ENCODE measurements around the gene PARP4. TPM values are rescaled to one million over a fixed set of nuclear protein-coding genes. Genes with fewer than 3 reads are reported as not detected.
A peak's percentile ranks its signal among the peaks of the same experiment; 100 is the strongest.
"Not testable (repeated sequence)": the region's sequence is repeated elsewhere in the genome, so short reads cannot be mapped to it uniquely, and the experiment has no call there.

Gene PARP4
- total RNA-seq, 1 donor from 2014 or later: 70.3 TPM

DNA sequence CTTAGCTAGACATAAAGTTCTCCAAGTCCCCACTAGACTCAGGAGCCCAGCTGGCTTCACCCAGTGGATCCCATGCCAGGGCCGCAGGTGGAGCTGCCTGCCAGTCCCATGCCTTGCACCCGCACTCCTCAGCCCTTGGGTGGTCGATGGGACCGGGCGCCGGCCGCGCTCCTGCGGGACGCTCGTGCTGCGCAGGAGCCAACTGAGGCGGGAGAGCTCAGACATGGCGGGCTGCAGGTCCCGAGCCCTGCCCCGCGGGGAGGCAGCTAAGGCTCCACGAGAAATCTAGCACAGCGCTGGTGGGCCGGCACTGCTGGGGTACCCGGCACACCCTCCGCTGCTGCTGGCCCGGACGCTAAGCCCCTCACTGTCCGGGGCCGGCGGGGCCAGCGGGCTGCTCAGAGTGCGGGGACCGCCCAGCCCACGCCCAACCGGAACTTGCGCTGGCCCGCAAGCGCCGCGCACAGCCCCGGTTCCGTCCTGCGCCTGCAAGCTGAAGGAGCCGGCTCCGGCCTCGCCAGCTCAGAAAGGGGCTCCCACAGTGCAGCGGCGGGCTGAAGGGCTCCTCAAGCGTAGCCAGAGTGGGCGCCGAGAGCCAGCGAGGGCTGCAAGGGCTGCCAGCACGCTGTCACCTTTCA, 5.8 kb downstream of the PARP4 start:
- Histone ChIP-seq H3K9me3 (no peaks in the 10 kb centered on the region), H3K36me3 (peaks cover 14% of the 10 kb centered on the region), H3K27ac (no peak overlapping the region), H3K4me3 (no peak overlapping the region), H3K27me3 (no peaks in the 10 kb centered on the region), H3K4me1 (peaks cover 4% of the 10 kb centered on the region)
- no peak for ATAC-seq
- DNase-seq: no peak
- intact Hi-C loops (cut with DNase I): no loop called here
- TF ChIP-seq, protein P1, sequence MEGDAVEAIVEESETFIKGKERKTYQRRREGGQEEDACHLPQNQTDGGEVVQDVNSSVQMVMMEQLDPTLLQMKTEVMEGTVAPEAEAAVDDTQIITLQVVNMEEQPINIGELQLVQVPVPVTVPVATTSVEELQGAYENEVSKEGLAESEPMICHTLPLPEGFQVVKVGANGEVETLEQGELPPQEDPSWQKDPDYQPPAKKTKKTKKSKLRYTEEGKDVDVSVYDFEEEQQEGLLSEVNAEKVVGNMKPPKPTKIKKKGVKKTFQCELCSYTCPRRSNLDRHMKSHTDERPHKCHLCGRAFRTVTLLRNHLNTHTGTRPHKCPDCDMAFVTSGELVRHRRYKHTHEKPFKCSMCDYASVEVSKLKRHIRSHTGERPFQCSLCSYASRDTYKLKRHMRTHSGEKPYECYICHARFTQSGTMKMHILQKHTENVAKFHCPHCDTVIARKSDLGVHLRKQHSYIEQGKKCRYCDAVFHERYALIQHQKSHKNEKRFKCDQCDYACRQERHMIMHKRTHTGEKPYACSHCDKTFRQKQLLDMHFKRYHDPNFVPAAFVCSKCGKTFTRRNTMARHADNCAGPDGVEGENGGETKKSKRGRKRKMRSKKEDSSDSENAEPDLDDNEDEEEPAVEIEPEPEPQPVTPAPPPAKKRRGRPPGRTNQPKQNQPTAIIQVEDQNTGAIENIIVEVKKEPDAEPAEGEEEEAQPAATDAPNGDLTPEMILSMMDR (IDR thresholded peaks at IDR 0.05): no peak

DNA sequence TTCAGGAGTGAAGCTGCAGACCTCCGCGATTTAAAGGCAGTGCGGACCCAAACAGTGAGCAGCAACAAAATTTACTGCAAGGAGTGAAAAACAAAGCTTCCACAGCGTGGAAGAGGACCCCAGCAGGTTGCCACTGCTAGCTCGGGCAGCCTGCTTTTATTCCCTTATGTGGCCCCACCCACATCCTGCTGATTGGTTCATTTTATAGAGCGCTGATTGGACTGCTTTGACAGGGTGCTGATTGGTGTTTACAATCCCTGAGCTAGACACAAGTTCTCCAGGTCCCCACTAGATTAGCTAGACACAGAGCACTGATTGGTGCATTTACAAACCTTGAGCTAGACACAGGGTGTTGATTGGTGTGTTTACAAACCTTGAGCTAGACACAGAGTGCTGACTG, 6.3 kb downstream of the PARP4 start:
- H3K4me1 ChIP-seq; intact Hi-C loops (cut with DNase I); H3K9me3 ChIP-seq; H3K4me3 ChIP-seq; ATAC-seq; DNase-seq; H3K27me3 ChIP-seq; H3K27ac ChIP-seq: not testable (repeated sequence)
- H3K36me3 ChIP-seq: peaks cover 17% of the 10 kb centered on the region

DNA sequence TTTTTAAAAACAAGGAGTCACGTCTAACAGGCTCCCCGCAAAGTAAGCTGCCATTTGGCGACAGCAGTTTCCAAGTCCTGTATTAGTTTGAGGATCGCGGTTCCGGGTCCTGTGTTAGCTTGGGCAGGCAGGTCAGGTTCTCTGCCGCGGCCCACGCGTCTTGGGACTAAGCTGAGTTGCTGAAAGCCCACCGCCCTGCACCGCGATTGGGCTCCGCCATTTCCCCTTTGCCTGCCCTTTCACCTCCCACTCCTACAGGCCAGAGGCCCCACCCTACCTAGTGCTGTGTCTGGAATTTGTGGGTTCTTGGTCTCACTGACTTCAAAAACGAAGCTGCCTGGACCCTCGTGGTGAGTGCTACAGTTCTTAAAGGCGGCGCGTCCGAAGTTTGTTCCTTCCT, 6.8 kb downstream of the PARP4 start:
- Histone ChIP-seq H3K36me3 (peaks cover 22% of the 10 kb centered on the region), H3K4me1 (peaks cover 4% of the 10 kb centered on the region), H3K9me3 (no peaks in the 10 kb centered on the region), H3K27ac (peak overlapping the region; percentile 42), H3K27me3 (no peaks in the 10 kb centered on the region), H3K4me3 (no peak overlapping the region)
- DNase-seq (no peak), ATAC-seq (peak; percentile 42)
- TF ChIP-seq, protein P1 (IDR thresholded peaks at IDR 0.05): no peak
- intact Hi-C loops (cut with DNase I): no loop called here

DNA sequence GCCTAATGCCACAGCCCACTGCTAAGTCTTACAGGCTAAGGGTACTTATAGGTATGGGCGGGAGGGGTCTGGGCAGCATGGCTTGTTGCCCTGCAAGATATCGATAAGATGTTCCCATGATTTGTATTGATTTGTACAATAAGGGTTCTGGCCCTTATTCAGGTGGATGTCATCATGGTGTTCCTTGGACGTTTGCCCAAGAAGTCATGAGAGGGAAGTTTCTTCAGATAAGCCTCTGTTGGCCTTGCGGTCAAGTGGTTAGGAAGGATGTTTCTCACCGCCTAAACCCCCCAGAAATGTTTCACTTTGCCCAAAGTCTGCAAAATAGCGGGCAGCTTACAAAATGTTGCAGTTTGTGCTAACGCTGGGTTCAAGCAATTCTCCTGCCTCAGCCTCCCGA, 7.3 kb downstream of the PARP4 start:
- peak; percentile 59 for ATAC-seq
- Histone ChIP-seq H3K27me3 (no peaks in the 10 kb centered on the region), H3K4me3 (no peak overlapping the region), H3K4me1 (peaks cover 4% of the 10 kb centered on the region), H3K9me3 (no peaks in the 10 kb centered on the region), H3K36me3 (peaks cover 27% of the 10 kb centered on the region), H3K27ac (peak overlapping the region; percentile 42)
- intact Hi-C loops (cut with DNase I): no loop called here
- TF ChIP-seq, protein P1 (IDR thresholded peaks at IDR 0.05): no peak
- no peak for DNase-seq

DNA sequence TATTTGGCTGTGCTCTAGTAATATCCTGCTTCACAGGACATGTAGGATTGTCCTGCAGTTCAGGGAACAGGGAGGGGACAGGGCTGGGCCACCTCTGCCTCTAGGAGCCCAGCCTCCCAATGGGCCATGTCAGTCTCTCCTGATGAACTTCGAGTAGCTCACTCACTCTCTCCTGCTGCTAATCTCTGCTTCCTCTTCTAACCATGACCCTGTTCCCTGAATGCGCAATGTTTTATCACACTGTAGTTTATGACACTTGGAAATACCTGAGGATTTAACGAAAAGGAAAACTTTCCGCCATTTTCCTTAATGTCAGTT, 9.2 kb downstream of the PARP4 start:
- Histone ChIP-seq H3K36me3 (peaks cover 41% of the 10 kb centered on the region), H3K27ac (no peak overlapping the region), H3K4me3 (no peak overlapping the region), H3K27me3 (no peaks in the 10 kb centered on the region), H3K4me1 (peaks cover 3% of the 10 kb centered on the region), H3K9me3 (no peaks in the 10 kb centered on the region)
- no peak for DNase-seq
- TF ChIP-seq, protein P1 (IDR thresholded peaks at IDR 0.05): no peak
- intact Hi-C loops (cut with DNase I): no loop called here
- ATAC-seq: peak; percentile 51

DNA sequence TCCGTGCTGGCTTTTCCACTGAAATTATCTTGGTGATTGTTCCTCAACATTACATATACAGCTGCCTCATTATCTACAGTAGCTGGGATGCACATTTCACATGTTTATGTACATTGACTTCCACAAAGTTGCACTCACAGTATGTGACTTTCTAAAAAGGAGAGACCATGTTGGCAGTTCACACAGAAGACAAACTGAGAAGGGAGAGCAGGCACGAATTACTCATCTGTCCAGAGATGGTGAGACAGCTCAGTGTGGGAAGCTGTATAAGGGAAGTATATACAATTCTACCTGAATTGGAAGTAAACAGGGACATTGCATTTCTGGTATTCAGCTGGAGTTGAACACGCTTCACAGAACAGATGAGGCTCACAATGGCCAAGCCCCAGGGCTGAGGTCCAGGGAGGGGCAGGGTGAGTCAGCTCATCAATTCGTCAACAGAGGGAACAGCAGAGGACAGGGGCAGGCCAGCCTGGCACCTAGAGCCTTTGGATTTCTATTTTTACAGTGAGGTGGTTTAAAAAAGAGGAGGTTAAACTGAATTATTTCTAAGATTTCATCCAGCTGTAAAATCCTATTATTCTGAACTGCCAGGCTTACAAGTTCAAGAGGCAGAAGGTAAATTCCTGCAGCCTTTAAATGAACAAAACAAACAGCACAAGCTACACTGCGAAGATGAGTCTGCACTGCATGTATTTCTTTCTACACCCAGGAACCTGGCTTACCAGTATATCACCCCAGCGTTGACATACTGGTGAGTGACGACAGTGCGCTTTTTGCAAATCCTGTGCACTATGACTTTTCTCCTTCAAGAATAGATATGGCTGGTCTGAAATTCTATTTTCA, 9.8 kb downstream of the PARP4 start:
- DNase-seq (no peak), ATAC-seq (peak; percentile 59)
- Histone ChIP-seq H3K27me3 (no peaks in the 10 kb centered on the region), H3K27ac (no peak overlapping the region), H3K36me3 (peaks cover 41% of the 10 kb centered on the region), H3K4me3 (no peak overlapping the region), H3K9me3 (no peaks in the 10 kb centered on the region), H3K4me1 (no peaks in the 10 kb centered on the region)
- TF ChIP-seq, protein P1 (IDR thresholded peaks at IDR 0.05): no peak
- intact Hi-C loops (cut with DNase I): no loop called here
